KMS-11 (cell line): ENCODE results near the gene ENTR1.

Experiments
- H2AFZ ChIP-seq: fragments of 200-600 bp; sonication (generic); 2 replicates; pipeline ENCODE4 v1.6.1; 2016; ENCODE audit warnings: antibody characterized with exemption, mixed run types, low read depth
- H3K27ac ChIP-seq: fragments of 200-600 bp; sonication (generic); 2 replicates; pipeline ENCODE4 v1.6.1; 2016; ENCODE audit warnings: mild to moderate bottlenecking, mixed run types
- H3K27me3 ChIP-seq: fragments of 200-600 bp; sonication (generic); 2 replicates; pipeline ENCODE4 v1.6.1; 2017; ENCODE audit warnings: mild to moderate bottlenecking, low read depth, mixed run types, moderate library complexity; ENCODE audit not compliant: insufficient read depth
- H3K36me3 ChIP-seq: fragments of 200-600 bp; sonication (generic); 2 replicates; pipeline ENCODE4 v1.6.1; 2017; ENCODE audit warnings: mild to moderate bottlenecking, mixed run types; ENCODE audit not compliant: insufficient read depth
- H3K4me1 ChIP-seq: fragments of 200-600 bp; sonication (generic); 2 replicates; pipeline ENCODE4 v1.6.1; 2016; ENCODE audit warnings: mild to moderate bottlenecking, low read depth, mixed run types; ENCODE audit not compliant: poor library complexity, severe bottlenecking
- H3K4me2 ChIP-seq: fragments of 200-600 bp; sonication (generic); 2 replicates; pipeline ENCODE4 v1.7.0; 2016; ENCODE audit warnings: mild to moderate bottlenecking, mixed run types
- H3K4me3 ChIP-seq: fragments of 200-600 bp; sonication (generic); IDR thresholded peaks from 2 replicates; pipeline ENCODE4 v1.6.1; 2017; ENCODE audit warnings: low read depth, low read length, mixed read lengths; ENCODE audit not compliant: insufficient read depth
- H3K79me2 ChIP-seq: fragments of 200-600 bp; sonication (generic); 2 replicates; pipeline ENCODE4 v1.6.1; 2016; ENCODE audit warnings: low read depth, mixed run types; ENCODE audit not compliant: insufficient read depth
- H3K9ac ChIP-seq: fragments of 200-600 bp; sonication (generic); 2 replicates; pipeline ENCODE4 v1.6.1; 2016; ENCODE audit warnings: mild to moderate bottlenecking, mixed run types
- H4K20me1 ChIP-seq: fragments of 200-600 bp; sonication (generic); 2 replicates; pipeline ENCODE4 v1.6.1; 2016; ENCODE audit warnings: mild to moderate bottlenecking, mixed run types; ENCODE audit not compliant: insufficient read depth
- CTCF ChIP-seq: fragments of 200-600 bp; sonication (generic); conservative IDR thresholded peaks from 2 replicates; pipeline ENCODE4 v1.6.1; 2017; ENCODE audit warnings: low read depth, mild to moderate bottlenecking, antibody characterized with exemption, low read length, moderate library complexity, mixed read lengths

ENTR1 gene

GRCh38 chr9:136433849-136434579 is 23.6 kb upstream of the ENTR1 start:
- H3K4me3 ChIP-seq = no peak overlapping the region
- H3K36me3 ChIP-seq = no peaks in the 10 kb centered on the region
- no peaks in the 10 kb centered on the region for H3K27me3 ChIP-seq
- no peak overlapping the region for H2AFZ ChIP-seq
- no peak overlapping the region for H3K27ac ChIP-seq
- peaks cover 34% of the 10 kb centered on the region for H3K79me2 ChIP-seq
- no peak overlapping the region for H3K9ac ChIP-seq
- TF ChIP-seq CTCF = no peak
- no peaks in the 10 kb centered on the region for H4K20me1 ChIP-seq
- no peak overlapping the region for H3K4me2 ChIP-seq
- H3K4me1 ChIP-seq = peaks cover 14% of the 10 kb centered on the region

- no peaks in the 10 kb centered on the region for H3K27me3 ChIP-seq
- H3K4me2 ChIP-seq = no peak overlapping the region
- H3K4me3 ChIP-seq = no peak overlapping the region
- no peak overlapping the region for H2AFZ ChIP-seq
- TF ChIP-seq CTCF = no peak
- H3K4me1 ChIP-seq = peaks cover 11% of the 10 kb centered on the region
- H3K36me3 ChIP-seq = no peaks in the 10 kb centered on the region
- H3K9ac ChIP-seq = no peak overlapping the region
- H3K79me2 ChIP-seq = peaks cover 28% of the 10 kb centered on the region
- no peak overlapping the region for H3K27ac ChIP-seq
- no peaks in the 10 kb centered on the region for H4K20me1 ChIP-seq
Observed at GRCh38 chr9:136433043-136433715, 22.8 kb upstream of the ENTR1 start.

GRCh38 chr9:136432591-136432990 is 22.2 kb upstream of the ENTR1 start:
- H3K4me3 ChIP-seq = no peak overlapping the region
- H3K27me3 ChIP-seq = no peaks in the 10 kb centered on the region
- no peak overlapping the region for H3K27ac ChIP-seq
- no peak overlapping the region for H3K9ac ChIP-seq
- H2AFZ ChIP-seq = no peak overlapping the region
- peaks cover 5% of the 10 kb centered on the region for H3K4me1 ChIP-seq
- H3K4me2 ChIP-seq = no peak overlapping the region
- no peak for TF ChIP-seq CTCF
- H3K36me3 ChIP-seq = no peaks in the 10 kb centered on the region
- peaks cover 22% of the 10 kb centered on the region; the same call in 1 of the 2 replicates for H3K79me2 ChIP-seq
- no peaks in the 10 kb centered on the region for H4K20me1 ChIP-seq

GRCh38 chr9:136431782-136432350 is 21.5 kb upstream of the ENTR1 start:
- H3K36me3 ChIP-seq = no peaks in the 10 kb centered on the region

More at GRCh38 chr9:136431782-136432350, 21.5 kb upstream of the ENTR1 start:
- Histone ChIP-seq H3K27me3 (no peaks in the 10 kb centered on the region), H3K9ac (no peak overlapping the region), H3K4me1 (no peaks in the 10 kb centered on the region), H3K79me2 (peaks cover 15% of the 10 kb centered on the region; the same call in 1 of the 2 replicates), H4K20me1 (no peaks in the 10 kb centered on the region), H3K4me2 (no peak overlapping the region), H3K27ac (no peak overlapping the region), H3K4me3 (no peak overlapping the region), H2AFZ (no peak overlapping the region)
- TF ChIP-seq CTCF = no peak
